ENCODE data around the gene C10orf67.
"Not testable (repeated sequence)": the region's sequence is repeated elsewhere in the genome, so short reads cannot be mapped to it uniquely, and the experiment has no call there.

The C10orf67 gene

DNA sequence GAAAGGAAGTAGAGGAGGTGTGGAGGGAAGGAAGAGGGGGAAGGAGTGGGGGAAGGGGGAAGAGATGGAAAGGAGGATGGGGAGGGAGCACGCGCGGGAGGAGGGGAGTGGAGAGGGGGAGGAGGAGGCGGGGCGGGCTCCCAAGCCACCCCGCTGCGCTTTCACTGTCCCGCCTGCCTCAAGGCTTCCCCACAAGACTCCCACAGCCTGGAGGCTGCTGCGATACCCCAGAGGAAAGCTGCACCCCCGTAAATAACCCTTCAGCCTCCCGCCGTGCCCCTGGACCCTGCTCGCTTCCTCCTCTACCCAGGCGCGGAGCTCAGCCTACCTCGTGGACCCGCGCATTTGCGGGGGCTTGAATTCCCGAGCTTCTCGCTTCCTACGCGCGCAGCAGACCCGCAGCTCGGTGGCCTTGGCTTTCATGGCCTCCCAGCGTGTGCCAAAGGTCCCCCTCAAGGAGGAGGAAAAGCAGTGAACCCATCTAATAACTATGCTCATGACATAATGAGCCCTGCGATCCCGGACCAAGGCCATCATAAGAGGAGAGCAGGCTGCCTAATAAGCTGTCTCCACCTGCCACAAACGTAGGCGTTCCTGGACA lies at the start of gene C10orf67:
TSS of gene C10orf67 (minus strand) at position 557 of the 601 bp plus-strand sequence. CDS start at position 534, 23 bp downstream.
- peak; percentile 31 for DNase-seq

DNA sequence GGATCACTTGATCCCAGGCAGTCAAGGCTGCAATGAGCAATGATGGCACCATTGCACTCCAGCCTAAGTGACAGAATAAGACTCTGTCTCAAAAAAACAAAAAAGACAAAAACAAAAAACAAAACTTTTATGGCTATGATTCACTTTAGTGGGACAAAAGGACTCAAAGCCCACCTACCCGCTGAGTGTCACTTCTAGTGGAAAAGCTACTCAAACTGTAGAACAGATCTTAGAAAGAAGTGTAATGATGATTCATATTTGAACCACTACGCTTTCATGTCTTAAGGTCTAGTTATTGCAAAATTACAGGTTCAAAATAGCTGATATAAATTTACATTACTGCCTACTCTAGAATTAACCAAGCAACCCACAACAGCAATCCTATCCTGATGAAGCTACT lies 47.2 kb upstream of the C10orf67 start:
- DNase-seq: peak; percentile 13

DNA sequence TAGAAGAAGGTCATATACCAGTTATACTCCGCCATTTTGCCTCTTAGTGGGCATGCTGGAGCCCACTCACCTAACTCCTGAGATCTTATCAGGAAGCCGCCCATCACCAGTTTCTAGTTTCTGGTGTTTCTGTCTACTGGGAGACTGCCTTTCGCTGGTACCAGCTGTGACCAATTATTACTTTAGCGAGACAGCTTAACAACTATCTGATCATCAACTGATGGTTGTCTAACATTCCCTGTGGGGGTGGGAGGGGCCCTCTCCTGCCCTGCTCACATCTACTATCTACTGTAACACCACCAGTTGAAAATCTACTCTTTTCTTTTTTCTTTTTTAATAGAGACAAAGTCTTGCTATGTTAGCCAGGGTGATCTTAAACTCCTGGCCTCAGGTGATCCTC lies 46.2 kb upstream of the C10orf67 start:
- DNase-seq: no peak

DNA sequence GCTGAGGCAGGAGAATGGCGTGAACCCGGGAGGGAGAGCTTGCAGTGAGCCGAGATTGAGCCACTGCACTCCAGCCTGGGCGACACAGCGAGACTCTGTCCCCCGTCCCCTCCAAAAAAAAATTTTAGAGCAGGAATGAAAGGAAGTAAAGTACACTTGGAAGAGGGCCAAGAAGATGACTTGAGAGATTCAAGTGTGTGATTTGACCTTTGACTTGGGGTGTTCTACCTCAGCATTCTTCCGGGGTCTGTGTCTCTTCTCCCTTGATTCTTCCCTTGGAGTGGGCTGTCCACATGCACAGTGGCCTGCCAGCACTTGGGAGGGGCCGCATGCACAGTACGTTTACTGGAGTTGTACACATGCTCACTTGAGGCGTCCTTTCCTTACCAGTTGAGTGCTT lies 45.8 kb upstream of the C10orf67 start:
- DNase-seq: not testable (repeated sequence)

DNA sequence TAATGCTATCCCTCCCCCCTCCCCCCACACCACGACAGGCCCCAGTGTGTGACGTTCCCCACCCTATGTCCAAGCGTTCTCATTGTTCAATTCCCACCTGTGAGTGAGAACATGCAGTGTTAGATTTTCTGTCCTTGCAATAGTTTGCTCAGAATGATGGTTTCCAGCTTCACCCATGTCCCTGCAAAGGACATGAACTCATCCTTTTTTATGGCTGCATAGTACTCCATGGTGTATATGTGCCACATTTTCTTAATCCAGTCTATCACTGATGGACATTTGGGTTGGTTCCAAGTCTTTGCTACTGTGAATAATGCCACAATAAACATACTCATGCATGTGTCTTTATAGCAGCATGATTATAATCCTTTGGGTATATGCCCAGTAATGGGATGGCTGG lies 42.9 kb upstream of the C10orf67 start:
- DNase-seq: not testable (repeated sequence)

DNA sequence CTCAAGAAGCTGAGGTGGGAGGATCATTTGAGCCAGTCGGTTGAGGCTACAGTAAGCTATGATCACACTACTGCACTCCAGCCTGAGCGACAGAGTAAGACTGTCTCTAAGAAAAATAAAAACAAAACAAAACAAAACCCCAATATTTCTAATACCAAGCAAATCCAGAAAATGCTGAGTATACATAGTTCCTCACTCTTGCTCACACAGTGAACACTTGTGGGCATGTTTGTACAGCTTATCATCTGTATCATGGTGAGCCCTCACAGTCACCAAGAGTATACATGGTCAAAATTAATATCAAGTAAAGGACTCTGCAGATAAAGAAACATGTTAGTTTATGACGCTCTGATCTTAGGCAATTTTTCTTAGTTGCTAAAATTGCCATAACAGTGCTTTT lies 41.5 kb upstream of the C10orf67 start:
- no peak for DNase-seq

DNA sequence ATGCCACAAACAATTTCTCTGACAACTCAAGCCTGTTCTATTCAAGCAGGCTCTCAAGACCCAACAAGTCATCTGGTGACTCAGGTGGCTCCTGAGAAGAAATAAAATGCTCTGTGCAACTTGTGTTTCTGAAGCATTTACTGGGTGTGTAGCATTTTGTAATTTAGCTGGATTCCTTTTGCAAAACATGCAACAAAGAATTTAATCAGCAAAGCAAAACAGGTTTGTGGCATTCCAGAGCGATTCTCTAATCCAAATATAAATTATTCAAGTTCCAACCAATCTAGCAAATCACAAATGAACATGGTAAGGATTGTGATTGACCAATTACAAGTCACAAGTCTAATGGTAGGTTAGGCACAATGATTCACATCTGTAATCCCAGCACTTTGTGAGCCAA lies 39.8 kb upstream of the C10orf67 start:
- DNase-seq: no peak

DNA sequence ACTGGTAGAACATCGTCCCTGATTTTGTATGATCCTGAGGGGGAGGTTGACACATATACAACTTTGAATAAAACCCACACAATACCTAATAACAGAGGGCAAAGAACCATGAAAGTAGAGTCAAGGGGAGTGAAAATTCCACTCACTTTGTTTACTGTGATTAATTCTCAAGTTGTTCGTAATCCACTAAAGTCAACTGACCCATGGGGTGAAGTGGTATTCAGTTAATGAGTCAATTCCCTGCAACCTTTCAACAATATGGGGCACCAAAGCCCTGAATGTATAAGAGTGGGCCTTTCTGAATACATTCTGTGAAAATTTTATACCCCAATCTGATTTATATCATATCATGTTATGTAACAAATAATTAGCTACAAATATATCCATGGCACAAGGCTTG lies 39.0 kb upstream of the C10orf67 start:
- no peak for DNase-seq

DNA sequence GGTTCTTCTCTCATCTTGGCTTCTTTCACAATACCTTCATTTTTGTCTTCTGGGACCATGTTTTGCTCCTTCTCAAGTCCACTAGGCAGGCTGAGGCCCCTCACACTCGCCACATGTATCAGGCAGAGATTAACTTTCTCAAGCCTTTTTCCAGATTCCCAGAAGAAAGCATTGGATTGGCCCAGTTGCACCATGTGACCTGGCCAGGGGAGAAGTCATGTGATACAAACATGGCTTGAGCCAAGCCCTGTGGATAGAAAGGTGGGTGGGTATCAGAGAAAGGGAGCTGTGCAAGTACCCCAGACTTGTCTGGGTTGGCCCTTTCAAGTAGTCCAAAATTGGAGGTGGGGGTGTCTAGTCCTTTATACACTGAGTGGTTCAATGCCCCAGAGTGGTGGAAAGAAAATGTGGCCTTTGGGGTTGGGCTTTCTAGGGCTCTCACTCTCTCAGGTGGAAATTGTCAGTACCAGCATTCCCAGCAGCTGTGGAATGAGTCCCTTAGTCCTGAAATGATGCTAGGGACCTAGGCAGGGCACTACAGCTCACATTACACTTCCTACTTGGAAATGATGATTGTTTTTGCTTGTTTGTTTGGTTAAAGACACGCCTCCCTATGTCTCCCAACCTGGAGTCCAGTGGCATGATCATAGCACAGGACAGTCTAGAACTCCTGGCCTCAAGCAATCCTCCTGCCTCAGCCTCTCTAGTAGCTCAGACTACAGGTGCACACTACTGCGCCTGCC lies 36.9 kb upstream of the C10orf67 start:
- DNase-seq: no peak

DNA sequence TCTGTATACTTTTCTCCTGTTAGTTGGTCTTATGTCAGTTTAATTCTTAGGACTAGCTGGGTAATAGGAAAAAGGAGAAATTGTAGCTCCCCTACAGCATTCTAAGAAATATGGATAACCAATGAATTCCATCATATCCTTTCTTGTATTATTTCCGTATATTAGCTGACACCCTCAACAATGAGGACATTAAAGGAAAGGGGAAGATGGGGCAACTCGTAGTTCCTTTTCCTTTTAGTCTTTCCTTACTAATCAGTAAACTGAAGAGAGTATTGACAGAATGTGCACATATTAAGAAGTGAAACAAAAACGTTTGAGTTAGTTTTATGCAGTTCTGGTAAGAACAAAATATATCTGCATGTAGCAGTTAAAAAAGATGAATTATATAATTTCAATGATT lies 35.1 kb upstream of the C10orf67 start:
- DNase-seq: no peak

DNA sequence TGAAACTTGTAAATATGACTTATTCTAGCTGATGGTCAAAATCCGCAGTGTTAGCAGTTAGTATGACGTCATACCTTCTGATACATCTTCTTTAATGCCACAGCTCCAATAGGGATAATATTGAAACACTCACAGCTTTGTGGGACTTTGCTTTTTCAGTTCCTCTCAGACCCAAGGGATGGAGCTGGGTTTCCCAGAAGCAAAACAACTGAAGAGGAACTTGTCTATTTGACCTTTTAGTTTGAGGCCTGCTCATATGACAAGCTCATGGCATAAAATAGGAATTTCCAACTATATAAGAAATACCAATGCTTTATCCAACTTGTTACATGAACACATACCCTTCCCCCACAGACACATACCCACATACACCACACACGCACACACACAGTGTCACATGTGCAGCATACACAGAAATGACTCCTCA lies 31.6 kb upstream of the C10orf67 start:
- DNase-seq: no peak

DNA sequence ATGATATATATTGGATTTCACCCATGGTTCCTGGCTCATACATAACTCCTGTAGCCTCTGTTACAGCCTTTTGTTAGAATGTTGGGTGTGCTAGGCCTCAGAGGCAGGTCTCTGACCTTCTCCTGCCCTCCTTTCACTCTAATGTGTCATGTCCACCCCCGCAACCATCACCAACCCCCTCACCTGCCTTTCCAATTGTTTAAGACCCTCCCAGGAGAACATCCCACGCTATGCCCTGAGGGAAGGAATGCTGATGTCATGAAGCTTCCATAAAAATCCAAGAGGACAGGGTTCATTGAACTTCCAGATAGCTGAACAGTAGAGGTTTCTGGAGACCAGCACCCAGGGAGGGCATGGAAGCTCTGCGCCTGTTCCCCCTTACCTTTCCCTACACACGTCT lies 30.8 kb upstream of the C10orf67 start:
- DNase-seq: no peak

DNA sequence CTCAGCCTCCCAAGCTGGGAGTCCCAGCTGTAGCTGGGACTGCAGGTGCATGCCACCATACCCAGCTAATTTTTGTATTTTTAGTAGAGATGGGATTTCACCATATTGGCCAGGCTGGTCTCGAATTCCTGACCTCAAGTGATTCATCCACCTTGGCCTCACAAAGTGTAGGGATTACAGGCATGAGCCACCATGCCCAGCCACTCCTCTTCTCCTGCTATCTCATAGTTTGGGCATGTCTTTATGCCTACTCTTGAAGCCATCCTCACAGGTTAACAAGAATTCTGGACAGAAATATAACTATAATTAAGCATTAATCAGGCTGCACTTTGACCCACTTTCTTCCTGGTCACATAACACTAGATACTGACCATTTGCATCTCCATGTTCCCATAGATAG lies 28.6 kb upstream of the C10orf67 start:
- DNase-seq: no peak

DNA sequence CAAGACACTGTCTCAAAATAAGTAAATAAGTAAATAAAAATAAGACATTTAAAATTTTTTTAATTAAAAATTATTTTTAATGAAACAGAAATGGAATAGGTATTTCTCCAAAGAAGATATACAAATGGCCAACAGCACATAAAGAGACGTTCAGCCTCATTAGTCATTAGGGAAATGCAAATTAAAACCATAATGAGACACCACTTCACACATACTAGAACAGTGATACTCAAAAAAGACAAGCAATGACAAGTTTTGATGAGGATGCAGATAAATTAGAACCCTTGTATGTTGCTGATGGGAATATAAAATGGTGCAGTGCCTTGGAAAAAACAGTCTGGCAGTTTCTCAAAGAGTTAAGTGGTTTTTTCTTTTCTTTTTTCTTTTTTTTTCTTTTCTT lies 26.5 kb upstream of the C10orf67 start:
- no peak for DNase-seq

DNA sequence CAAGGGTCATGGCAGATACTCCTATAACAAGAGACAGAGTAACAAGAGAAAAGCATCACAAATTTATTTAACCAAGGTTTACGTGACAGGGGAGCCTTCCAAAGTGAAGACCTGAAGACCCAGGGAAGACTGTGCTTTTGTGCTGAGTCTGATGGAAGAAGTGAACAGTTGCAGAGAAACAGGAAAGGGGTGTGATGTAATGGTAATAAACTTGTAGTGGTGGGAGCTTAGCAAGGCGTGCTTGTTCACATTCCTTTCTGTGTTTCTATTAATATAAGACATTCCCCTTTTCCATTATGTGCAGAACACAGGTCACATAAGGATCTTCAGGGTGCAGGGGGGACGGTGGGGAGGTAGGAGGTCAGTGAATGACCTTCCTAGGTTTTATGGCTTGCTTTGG lies 25.5 kb upstream of the C10orf67 start:
- DNase-seq: no peak

DNA sequence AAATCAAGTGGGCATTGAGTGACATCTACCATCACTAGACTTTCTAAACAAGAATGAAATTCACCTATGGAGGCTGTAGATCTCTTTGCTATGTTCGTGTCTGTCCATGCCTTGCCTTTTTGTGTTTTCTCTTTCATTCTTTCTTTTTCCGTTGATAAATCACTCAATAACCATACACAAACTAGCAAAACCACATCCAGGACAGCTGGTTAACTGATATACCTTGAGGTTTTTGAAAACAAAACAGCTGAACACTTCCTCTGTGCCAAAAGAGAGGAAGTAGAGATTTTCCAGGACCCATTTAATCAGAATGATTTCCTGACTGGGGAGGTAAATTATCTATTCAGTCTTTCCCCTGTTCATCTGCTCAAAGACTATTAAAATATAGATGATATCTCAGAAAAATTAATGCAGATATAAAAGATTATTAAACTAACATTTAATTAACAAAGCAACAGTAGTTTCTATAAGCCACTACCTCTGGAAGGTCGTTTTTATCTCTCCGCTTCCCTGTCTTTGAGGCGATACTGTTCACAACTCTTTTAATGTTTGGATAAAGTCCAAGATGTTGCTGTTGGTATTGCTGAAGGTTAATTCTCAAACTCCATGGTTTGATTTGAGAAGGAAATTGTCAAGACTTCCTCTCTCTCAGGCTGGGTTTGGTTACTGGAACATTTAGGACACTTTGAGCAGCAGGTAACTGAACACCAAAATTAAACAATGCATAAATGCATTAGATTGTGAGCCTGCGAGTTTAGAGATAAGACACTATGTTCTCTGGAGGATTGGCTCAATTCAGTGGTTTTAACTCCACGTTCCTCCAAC lies 24.4 kb upstream of the C10orf67 start:
- DNase-seq: no peak

DNA sequence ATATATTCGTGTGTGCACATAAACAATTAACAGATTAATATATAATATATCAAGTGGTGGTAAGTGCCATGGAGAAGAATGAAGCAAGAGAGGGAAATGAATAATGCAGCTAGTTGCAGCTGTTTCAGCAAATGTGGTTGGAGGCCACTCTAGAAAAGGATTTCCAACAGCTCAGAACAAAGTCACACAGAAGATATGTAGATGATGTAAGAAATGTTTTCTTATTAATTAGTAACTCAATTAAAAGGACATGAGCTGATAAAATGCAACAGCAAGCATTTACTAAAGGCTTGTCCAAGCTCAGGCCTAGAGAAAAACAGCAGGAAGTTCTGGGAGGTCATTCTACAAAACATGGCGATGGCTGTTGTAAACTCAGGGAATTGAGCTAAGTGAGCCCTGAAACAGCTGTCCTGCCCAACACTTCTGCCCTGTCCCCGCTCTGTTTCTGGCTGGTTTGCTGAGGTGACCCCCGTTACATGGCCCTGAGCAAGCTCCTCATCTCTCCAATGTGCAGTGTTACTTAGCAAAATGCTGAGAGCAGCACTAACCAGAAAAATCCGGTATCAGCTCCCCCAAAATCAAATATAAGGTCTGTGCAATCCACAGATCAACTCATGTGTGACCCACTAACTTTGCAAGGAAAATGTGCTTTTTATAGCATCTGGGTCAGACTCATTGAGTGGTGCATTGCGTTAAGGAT lies 23.4 kb upstream of the C10orf67 start:
- DNase-seq: no peak

DNA sequence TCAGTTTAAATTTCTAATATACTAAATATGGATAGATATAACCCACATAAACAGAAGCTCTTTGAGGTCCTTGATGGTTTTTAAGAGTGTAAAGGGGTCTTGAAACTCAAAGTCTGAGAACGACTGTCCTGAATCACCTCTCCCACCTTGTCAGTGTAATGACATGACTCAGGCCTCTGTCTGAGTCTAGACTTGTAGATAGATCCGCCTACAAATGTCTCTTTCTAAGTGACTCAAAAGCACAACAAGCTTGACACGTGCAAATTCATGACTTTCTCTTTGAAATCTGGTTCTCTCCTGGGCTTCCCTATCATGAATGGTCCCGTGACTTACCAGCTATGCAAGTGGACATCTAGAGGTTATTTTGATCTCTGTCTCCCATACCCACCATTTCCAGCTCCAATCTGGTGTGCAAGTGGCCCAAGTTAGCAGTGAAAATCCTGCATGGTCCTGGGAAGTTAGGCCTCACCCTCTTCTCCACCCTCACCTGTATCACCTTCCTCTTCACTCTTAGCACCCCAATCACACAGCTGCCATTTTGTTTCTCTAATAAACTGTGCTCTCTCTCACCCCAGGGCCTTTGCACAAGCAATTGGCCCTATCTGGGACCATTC lies 20.9 kb upstream of the C10orf67 start:
- DNase-seq: not testable (repeated sequence)

DNA sequence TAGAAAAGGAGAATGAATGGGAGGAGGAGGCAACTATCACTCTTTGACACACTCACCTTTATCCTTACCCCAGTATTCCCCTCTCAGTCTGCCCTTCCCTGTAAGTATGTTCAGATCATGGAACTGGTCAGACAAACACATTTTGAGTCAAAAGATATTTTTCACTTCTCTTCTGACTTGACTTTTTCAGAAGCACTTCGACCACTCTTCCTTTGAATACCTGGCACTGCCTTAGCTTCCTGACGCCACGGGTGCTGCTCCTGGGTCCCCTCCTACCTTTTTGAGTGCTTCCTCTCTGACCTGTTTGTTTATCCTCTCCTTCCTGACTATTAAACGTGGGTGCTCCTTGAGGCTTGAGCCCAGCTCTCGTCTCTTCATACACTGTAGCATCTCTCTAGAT lies 19.8 kb upstream of the C10orf67 start:
- no peak for DNase-seq

DNA sequence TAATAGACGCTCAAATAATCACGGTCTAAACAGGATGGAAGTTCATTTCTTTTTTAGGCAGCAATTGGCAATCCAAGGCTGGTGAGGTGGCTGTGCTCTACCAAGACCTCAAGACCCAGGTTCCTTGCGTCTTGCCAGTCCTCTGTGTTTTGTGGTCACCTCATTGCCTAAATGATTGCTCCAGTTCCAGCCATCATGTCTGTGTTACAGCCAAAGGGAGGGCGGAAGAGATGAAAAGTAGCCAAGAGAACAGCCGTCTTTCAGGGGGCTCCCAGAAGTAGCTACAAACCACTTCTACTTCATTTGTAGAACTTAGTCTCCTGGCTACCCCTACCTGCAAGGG lies 19.2 kb upstream of the C10orf67 start:
- DNase-seq: no peak

DNA sequence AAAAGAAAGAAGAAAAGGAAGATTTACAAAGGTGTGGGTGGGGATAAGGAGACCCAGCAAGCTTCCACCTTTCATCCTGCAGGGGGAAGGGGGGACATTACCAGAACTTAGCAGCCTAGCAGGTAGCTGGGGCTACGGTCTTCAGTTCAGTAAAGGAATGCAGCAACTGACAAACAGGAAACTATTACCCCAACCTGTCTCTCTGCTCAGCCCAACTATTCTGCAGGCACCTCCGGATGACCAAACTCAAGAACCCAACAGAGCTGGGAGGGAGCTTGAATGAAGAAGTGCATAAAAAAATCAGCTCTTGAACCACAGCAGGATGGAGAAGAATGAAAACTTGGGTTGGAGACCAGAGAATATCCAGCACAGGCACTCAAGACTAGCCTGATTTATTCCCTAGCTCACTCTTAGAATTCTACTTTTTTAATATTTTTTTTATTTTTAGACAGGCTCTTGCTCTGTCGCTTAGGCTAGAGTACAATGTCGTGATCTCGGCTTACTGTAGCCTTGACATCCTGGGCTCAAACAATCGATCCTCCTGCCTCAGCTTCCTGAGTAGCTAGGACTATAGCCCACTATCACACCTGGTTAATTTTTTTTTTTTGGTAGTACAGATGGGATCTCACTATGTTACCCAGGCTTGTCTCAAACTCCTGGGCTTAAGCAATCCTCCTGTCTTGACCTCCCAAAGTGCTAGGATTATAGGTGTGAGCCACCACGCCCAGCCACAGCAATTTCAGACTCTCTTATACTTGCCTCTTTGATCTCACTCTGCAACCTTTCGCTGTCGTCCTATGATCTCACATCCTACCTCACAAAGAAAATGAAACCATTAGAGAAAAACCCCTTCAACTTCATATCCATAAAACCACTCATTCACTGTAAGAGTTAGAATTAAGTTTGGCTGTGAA lies 18.5 kb upstream of the C10orf67 start:
- peak; percentile 45 for DNase-seq

Measured in activated naive CD4-positive, alpha-beta T cell treated with Interleukin-2 at 50 U/mL for 16 hours (primary cell).